ENCODE results near the gene ACTN4.

The ACTN4 gene

GRCh38 chr19:38774181-38774950 lies 126.9 kb downstream of the ACTN4 start:
- DNase-seq = no peak

- DNase-seq = no peak
Measured at GRCh38 chr19:38778733-38779132, 131.3 kb downstream of the ACTN4 start.

GRCh38 chr19:38780443-38780842 lies 133.0 kb downstream of the ACTN4 start:
- no peak for DNase-seq

GRCh38 chr19:38781058-38781457 lies 133.6 kb downstream of the ACTN4 start:
- no peak for DNase-seq
